IMR-90 (cell line): Measurements from ENCODE around the gene DPYSL3. TPM values are rescaled to one million over a fixed set of nuclear protein-coding genes. Genes with fewer than 3 reads are reported as not detected.
A peak's percentile ranks its signal among the peaks of the same experiment; 100 is the strongest.

Source experiments
- ATAC-seq: fragments of 200-7000 bp; cut with Tn5 transposase; 2 replicates; pipeline ENCODE4 v1.9.1; 2020; ENCODE audit warnings: low read depth, mild to moderate bottlenecking, moderate library complexity
- BruUV-seq: library from RNA; stranded (reverse); fragments of 400-500 nt; replicated peaks from 2 replicates; lab custom pipeline; 2021; lab: Mats Ljungman, UMichigan
- CTCF ChIA-PET: fragments of 300-600 bp; formaldehyde crosslinking; extraction: SDS; loops from one replicate; lab custom pipeline; 2021; ENCODE audit warnings: antibody characterized with exemption; lab: Yijun Ruan, JAX
- POLR2A ChIA-PET: fragments of 300-600 bp; sonication (Branson Sonifier 250); formaldehyde crosslinking; loops from one replicate; lab custom pipeline; 2022; ENCODE audit warnings: antibody characterized with exemption; ENCODE audit not compliant: unreplicated experiment; lab: Charles Lee
- DNase-seq: peaks from one replicate; pipeline ENCODE4 v3.0.0; 2013
- H2AFZ ChIP-seq: replicated peaks from 2 replicates; pipeline ENCODE3; 2013; ENCODE audit warnings: low read length, mild to moderate bottlenecking; ENCODE audit not compliant: poor library complexity
- H2AK5ac ChIP-seq: 2 replicates; pipeline ENCODE4 v1.6.1; 2013; ENCODE audit warnings: low read depth, low read length, inconsistent platforms
- H2AK9ac ChIP-seq: replicated peaks from 2 replicates; pipeline ENCODE3; 2013; ENCODE audit warnings: mild to moderate bottlenecking, low read depth, low read length, moderate library complexity; ENCODE audit not compliant: poor library complexity
- H2BK120ac ChIP-seq: 2 replicates; pipeline ENCODE4 v1.6.1; 2013; ENCODE audit warnings: low read depth, low read length, inconsistent platforms
- H2BK15ac ChIP-seq: 3 replicates; pipeline ENCODE4 v1.6.1; 2013; ENCODE audit warnings: low read depth, low read length, inconsistent platforms
- H2BK20ac ChIP-seq: 2 replicates; pipeline ENCODE4 v1.6.1; 2013; ENCODE audit warnings: low read depth, mild to moderate bottlenecking, inconsistent platforms, low read length, moderate library complexity
- H2BK5ac ChIP-seq: 2 replicates; pipeline ENCODE4 v1.6.1; 2013; ENCODE audit warnings: mild to moderate bottlenecking, low read depth, low read length, inconsistent platforms; ENCODE audit not compliant: poor library complexity, severe bottlenecking
- H3K14ac ChIP-seq: replicated peaks from 2 replicates; pipeline ENCODE4 v1.6.1; 2013; ENCODE audit warnings: low read depth, low read length, inconsistent platforms
- H3K18ac ChIP-seq: 2 replicates; pipeline ENCODE4 v1.6.1; 2013; ENCODE audit warnings: low read depth, low read length, control low read depth
- H3K23ac ChIP-seq: 2 replicates; pipeline ENCODE4 v1.6.1; 2013; ENCODE audit warnings: low read depth, low read length, inconsistent platforms
- H3K27ac ChIP-seq: 2 replicates; pipeline ENCODE4 v1.5.1; 2013; ENCODE audit warnings: mild to moderate bottlenecking, control low read depth, low read length; ENCODE audit not compliant: insufficient read depth
- H3K27me3 ChIP-seq: 2 replicates; pipeline ENCODE4 v1.6.1; 2013; ENCODE audit warnings: low read length; ENCODE audit not compliant: control insufficient read depth, insufficient read depth
- H3K36me3 ChIP-seq: 2 replicates; pipeline ENCODE4 v1.6.1; 2013; ENCODE audit warnings: low read length, mixed read lengths; ENCODE audit not compliant: control insufficient read depth, insufficient read depth
- H3K4ac ChIP-seq: 2 replicates; pipeline ENCODE4 v1.6.1; 2013; ENCODE audit warnings: low read depth, low read length, inconsistent platforms
- H3K4me1 ChIP-seq: 2 replicates; pipeline ENCODE4 v1.6.1; 2013; ENCODE audit warnings: low read length, mixed read lengths; ENCODE audit not compliant: control insufficient read depth, insufficient read depth
- H3K4me2 ChIP-seq: 2 replicates; pipeline ENCODE4 v1.6.1; 2013; ENCODE audit warnings: low read depth, mild to moderate bottlenecking, control low read depth, low read length, moderate library complexity
- H3K4me3 ChIP-seq: 2 replicates; pipeline ENCODE4 v1.5.1; 2013; ENCODE audit warnings: low read depth, mild to moderate bottlenecking, control low read depth, low read length, moderate library complexity; ENCODE audit not compliant: insufficient read depth
- H3K56ac ChIP-seq: 2 replicates; pipeline ENCODE4 v1.6.1; 2013; ENCODE audit warnings: low read length, inconsistent platforms; ENCODE audit not compliant: insufficient read depth; ENCODE audit errors: extremely low read depth
- H3K79me1 ChIP-seq, 2 experiments: 2 replicates each; pipeline ENCODE4 v1.6.1; 2013; ENCODE audit warnings: low read length in 2 of 2, inconsistent platforms in 1 of 2, low read depth in 1 of 2
- H3K9ac ChIP-seq: 2 replicates; pipeline ENCODE4 v1.6.1; 2013; ENCODE audit warnings: low read depth, low read length, control low read depth
- H3K9me1 ChIP-seq: 2 replicates; pipeline ENCODE4 v1.6.1; 2013; ENCODE audit warnings: low read length, inconsistent platforms; ENCODE audit not compliant: insufficient read depth
- H3K9me3 ChIP-seq: 2 replicates; pipeline ENCODE4 v1.6.1; 2013; ENCODE audit warnings: low read length; ENCODE audit not compliant: control insufficient read depth, insufficient read depth
- H4K20me1 ChIP-seq: 2 replicates; pipeline ENCODE4 v1.6.1; 2013; ENCODE audit warnings: low read length, inconsistent platforms; ENCODE audit not compliant: insufficient read depth
- H4K5ac ChIP-seq: 2 replicates; pipeline ENCODE4 v1.6.1; 2013; ENCODE audit warnings: mild to moderate bottlenecking, low read depth, low read length, control low read depth
- H4K8ac ChIP-seq, 2 experiments: 2 replicates each; pipeline ENCODE4 v1.6.1; 2013; ENCODE audit warnings: low read depth in 2 of 2, low read length in 2 of 2, control low read depth in 1 of 2, inconsistent platforms in 1 of 2
- H4K91ac ChIP-seq: 2 replicates; pipeline ENCODE4 v1.6.1; 2013; ENCODE audit warnings: low read depth, low read length, inconsistent platforms; ENCODE audit not compliant: insufficient read depth
- CEBPB ChIP-seq: IDR thresholded peaks from 2 replicates; pipeline ENCODE4 v1.6.1; 2012; ENCODE audit warnings: low read depth, low read length, improper control_type of control experiment
- CHD1 ChIP-seq: IDR thresholded peaks from 2 replicates; pipeline ENCODE4 v1.6.1; 2012; ENCODE audit warnings: low read depth, low read length, improper control_type of control experiment
- whole genome bisulfite sequencing, 2 experiments: methylation state at CpG; one replicate each; pipeline versions ENCODE4 v1.1.5 to v1.1.7; 2013; ENCODE audit warnings: missing lambda C conversion rate in 2 of 2; ENCODE audit not compliant: insufficient read length in 1 of 2; ENCODE audit errors: extremely low coverage in 2 of 2; 5-methylcytosine and 5-hydroxymethylcytosine counted together
- dilution Hi-C: fragments of 300-500 bp; cut with HindIII; formaldehyde crosslinking; loops from one replicate; pipeline ENCODE4 v1.14.3; 2018; ENCODE audit warnings: low sequenced_read_pairs; ENCODE audit not compliant: unreplicated experiment
- in situ Hi-C: fragments of 300-500 bp; cut with MboI; formaldehyde crosslinking; loops from 3 replicates; pipeline ENCODE4 v1.14.3; 2019; ENCODE audit warnings: low sequenced_read_pairs, inconsistent platforms, mixed read lengths
- intact Hi-C: fragments of 100-400 bp; cut with micrococcal nuclease; formaldehyde crosslinking; loops from 2 replicates; pipeline ENCODE4 v1.10.0; 2022
- polyA plus RNA-seq, 3 experiments: library from polyadenylated mRNA; depleted of rRNA; stranded (reverse); fragments of >200 nt; gene quantifications; 2 replicates each; pipeline ENCODE4 v1.2.3, GENCODE V29; 2012; ENCODE audit warnings: low replicate concordance in 1 of 3
- total RNA-seq: library from RNA; depleted of rRNA; stranded (reverse); fragments of >200 nt; gene quantifications from 2 replicates; pipeline ENCODE4 v1.2.3, GENCODE V29; 2012

Gene DPYSL3
- total and polyA plus RNA-seq, 2 of the 4 experiments (the other 2 are of a cell fraction), result 50.2 to 60.9 TPM

GRCh38 chr5:147408980-147409379 is 100.9 kb downstream of the DPYSL3 start:
- H2BK120ac ChIP-seq, result no peak overlapping the region
- no peak overlapping the region for H2AK9ac ChIP-seq
- peaks cover 8% of the 10 kb centered on the region for H3K36me3 ChIP-seq
- H3K4me1 ChIP-seq, result peaks cover 13% of the 10 kb centered on the region
- no peak overlapping the region for H2AFZ ChIP-seq
- H3K9me1 ChIP-seq, result peaks cover 26% of the 10 kb centered on the region
- no peak overlapping the region for H4K5ac ChIP-seq
- H2BK20ac ChIP-seq, result no peak overlapping the region
- intact Hi-C loops (no loop called here), dilution Hi-C loops (no loop called here), in situ Hi-C loops (no loop called here)
- 0 out of 2 replicates have a peak, but pooled peaks cover 2% of the 10 kb centered on the region for H4K20me1 ChIP-seq
- no peak overlapping the region for H4K91ac ChIP-seq
- H2AK5ac ChIP-seq, result no peak overlapping the region
- peak; percentile 73 for TF ChIP-seq CEBPB
- no peak for TF ChIP-seq CHD1
- H3K9me3 ChIP-seq, result no peaks in the 10 kb centered on the region
- ChIA-PET POLR2A (no interaction called here), CTCF (no interaction called here)
- no peak overlapping the region for H3K27ac ChIP-seq
- H3K27me3 ChIP-seq, result no peaks in the 10 kb centered on the region
- H3K14ac ChIP-seq, result no peak overlapping the region
- WGBS, 2 experiments, result no CpG with 5 or more reads among the region's 2 CpGs
- H3K4ac ChIP-seq, result no peak overlapping the region
- no peak overlapping the region for H2BK5ac ChIP-seq
- ATAC-seq (no peak), DNase-seq (peak; percentile 42)
- H3K79me1 ChIP-seq, result peaks cover 0 to 16% of the 10 kb centered on the region in 2 experiments; a peak in 2 of 4 replicates
- H2BK15ac ChIP-seq, result no peak overlapping the region
- no peak overlapping the region for H3K4me2 ChIP-seq
- no TSS peak for BruUV-seq
- H3K9ac ChIP-seq, result no peak overlapping the region
- no peak overlapping the region for H3K23ac ChIP-seq
- no peak overlapping the region for H3K56ac ChIP-seq
- H3K18ac ChIP-seq, result no peak overlapping the region
- no peak overlapping the region for H3K4me3 ChIP-seq
- H4K8ac ChIP-seq, result no peak overlapping the region
